SK-N-MC (cell line): ENCODE data around the gene B4GAT1.
"Not testable (repeated sequence)": the region's sequence is repeated elsewhere in the genome, so short reads cannot be mapped to it uniquely, and the experiment has no call there.

ENCODE experiments used
- DNase-seq: peaks from one replicate; pipeline ENCODE4 v3.0.0-alpha.2; 2011; ENCODE audit warnings: low read depth, low spot score
- H3K27ac ChIP-seq: fragments of 200-600 bp; sonication (generic); 2 replicates; pipeline ENCODE4 v1.5.1; 2016; ENCODE audit warnings: mixed run types
- H3K36me3 ChIP-seq: fragments of 200-600 bp; sonication (generic); 2 replicates; pipeline ENCODE4 v1.6.1; 2017; ENCODE audit warnings: antibody characterized with exemption, low read length, mixed read lengths; ENCODE audit not compliant: insufficient read depth
- H3K4me3 ChIP-seq: fragments of 200-600 bp; sonication (generic); 2 replicates; pipeline ENCODE4 v1.5.1; 2016
- H3K9ac ChIP-seq: fragments of 200-600 bp; sonication (generic); 2 replicates; pipeline ENCODE4 v1.8.0; 2017; ENCODE audit warnings: mixed run types, mixed read lengths; ENCODE audit not compliant: insufficient read length
- H3K9me3 ChIP-seq: fragments of 200-600 bp; sonication (generic); 2 replicates; pipeline ENCODE4 v1.6.1; 2017; ENCODE audit warnings: low read depth, mild to moderate bottlenecking, antibody characterized with exemption, low read length, moderate library complexity, mixed read lengths
- EZH2 ChIP-seq: fragments of 200-600 bp; sonication (generic); IDR thresholded peaks from one replicate; pipeline ENCODE4 v1.6.1; 2017; ENCODE audit warnings: antibody characterized with exemption
- FOXP2 ChIP-seq: optimal IDR thresholded peaks from 2 replicates; pipeline ENCODE3; 2011; ENCODE audit warnings: mild to moderate bottlenecking, moderate library complexity; ENCODE audit not compliant: insufficient read depth; ENCODE audit errors: extremely low read length, control extremely low read depth
- POLR2AphosphoS5 ChIP-seq: IDR thresholded peaks from 2 replicates; pipeline ENCODE4 v1.6.1; 2012; ENCODE audit warnings: mild to moderate bottlenecking, low read depth, low read length, borderline replicate concordance

Gene B4GAT1

GRCh38 chr11:66322732-66323427, 24.5 kb downstream of the B4GAT1 start:
- DNase-seq: no peak
- Histone ChIP-seq H3K9me3 (no peaks in the 10 kb centered on the region), H3K4me3 (no peak overlapping the region), H3K9ac (no peak overlapping the region), H3K36me3 (no peaks in the 10 kb centered on the region), H3K27ac (no peak overlapping the region)
- no peak for TF ChIP-seq POLR2AphosphoS5
- TF ChIP-seq EZH2: no peak
- no peak for TF ChIP-seq FOXP2

- Histone ChIP-seq H3K9me3 (no peaks in the 10 kb centered on the region), H3K9ac (no peak overlapping the region), H3K4me3 (no peak overlapping the region), H3K36me3 (no peaks in the 10 kb centered on the region), H3K27ac (no peak overlapping the region)
- no peak for TF ChIP-seq POLR2AphosphoS5
- DNase-seq: no peak
Observed at GRCh38 chr11:66321606-66322005, 25.8 kb downstream of the B4GAT1 start.

GRCh38 chr11:66320748-66321147, 26.7 kb downstream of the B4GAT1 start:
- not testable (repeated sequence) for H3K27ac ChIP-seq, H3K4me3 ChIP-seq, DNase-seq, H3K9me3 ChIP-seq, H3K36me3 ChIP-seq, H3K9ac ChIP-seq

DNA sequence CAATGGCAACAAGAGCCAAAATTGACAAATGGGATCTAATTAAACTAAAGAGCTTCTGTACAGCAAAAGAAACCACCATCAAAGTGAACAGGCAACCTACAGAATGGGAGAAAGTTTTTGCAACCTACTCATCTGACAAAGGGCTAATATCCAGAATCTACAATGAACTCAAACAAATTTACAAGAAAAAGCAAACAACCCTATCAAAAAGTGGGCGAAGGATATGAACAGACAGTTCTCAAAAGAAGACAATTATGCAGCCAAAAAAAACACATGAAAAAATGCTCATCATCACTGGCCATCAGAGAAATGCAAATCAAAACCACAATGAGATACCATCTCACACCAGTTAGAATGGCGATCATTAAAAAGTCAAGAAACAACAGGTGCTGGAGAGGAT, 27.1 kb downstream of the B4GAT1 start:
- H3K4me3 ChIP-seq, DNase-seq, H3K27ac ChIP-seq, H3K36me3 ChIP-seq, H3K9ac ChIP-seq, H3K9me3 ChIP-seq: not testable (repeated sequence)

GRCh38 chr11:66318600-66318970, 28.8 kb downstream of the B4GAT1 start:
- TF ChIP-seq POLR2AphosphoS5 (no peak), EZH2 (no peak), FOXP2 (no peak)
- Histone ChIP-seq H3K9ac (peak overlapping the region; percentile 83), H3K27ac (peak overlapping the region; percentile 100), H3K36me3 (no peaks in the 10 kb centered on the region), H3K4me3 (peak overlapping the region; percentile 86), H3K9me3 (no peaks in the 10 kb centered on the region)
- no peak for DNase-seq

GRCh38 chr11:66317723-66318599, 29.5 kb downstream of the B4GAT1 start:
- H3K27ac ChIP-seq: peak overlapping the region; percentile 100
- H3K36me3 ChIP-seq: no peaks in the 10 kb centered on the region
- DNase-seq: peak; percentile 97
- peak overlapping the region; percentile 86 for H3K4me3 ChIP-seq
- H3K9ac ChIP-seq: peak overlapping the region; percentile 83
- TF ChIP-seq EZH2: no peak
- peak; percentile 78 for TF ChIP-seq POLR2AphosphoS5
- no peaks in the 10 kb centered on the region for H3K9me3 ChIP-seq

DNA sequence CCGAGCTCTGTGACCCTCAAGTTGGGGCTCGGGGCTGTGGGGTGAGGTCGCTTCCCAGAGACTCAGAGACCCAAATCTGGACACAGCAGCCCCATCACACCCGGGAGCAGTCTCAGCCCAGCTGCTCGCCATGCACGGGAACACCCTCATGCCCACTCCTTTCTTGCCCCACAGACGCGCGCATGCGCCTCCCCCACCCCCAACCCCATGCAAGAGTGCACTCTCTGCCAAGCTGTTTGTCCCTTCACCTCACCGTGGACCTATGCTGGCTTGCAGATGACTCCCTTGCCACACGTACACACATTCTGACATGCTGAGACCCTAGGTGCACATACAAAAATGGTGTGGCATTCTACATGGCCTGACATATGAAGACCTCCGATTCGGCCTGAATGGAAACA, 30.1 kb downstream of the B4GAT1 start:
- Histone ChIP-seq H3K9ac (peak overlapping the region; percentile 83), H3K27ac (peak overlapping the region; percentile 100), H3K36me3 (no peaks in the 10 kb centered on the region), H3K4me3 (peak overlapping the region; percentile 86), H3K9me3 (no peaks in the 10 kb centered on the region)
- TF ChIP-seq POLR2AphosphoS5: no peak; the same call in 1 of the 2 replicates
- no peak for TF ChIP-seq FOXP2
- no peak for TF ChIP-seq EZH2
- no peak for DNase-seq

- no peak for DNase-seq
- Histone ChIP-seq H3K4me3 (peak within 1 kb of the TSS; percentile 86), H3K9ac (peak within 1 kb of the TSS; percentile 83), H3K36me3 (no peaks in the 10 kb centered on the region), H3K27ac (peak within 1 kb of the TSS; percentile 100), H3K9me3 (no peaks in the 10 kb centered on the region)
- TF ChIP-seq EZH2 (no peak), POLR2AphosphoS5 (peak; percentile 85)
Observed at GRCh38 chr11:66316849-66317251, 30.6 kb downstream of the B4GAT1 start, which contains the start of gene CD248. Gene CD248 (minus strand): TSS chr11:66317044. CDS start chr11:66317027, 17 bp downstream.
